ENCODE measurements around the gene LCT.
"Not testable (repeated sequence)": the region's sequence is repeated elsewhere in the genome, so short reads cannot be mapped to it uniquely, and the experiment has no call there.

LCT gene
- 0.24 to 0.77 reads per million in 2 donors for total RNA-seq

DNA sequence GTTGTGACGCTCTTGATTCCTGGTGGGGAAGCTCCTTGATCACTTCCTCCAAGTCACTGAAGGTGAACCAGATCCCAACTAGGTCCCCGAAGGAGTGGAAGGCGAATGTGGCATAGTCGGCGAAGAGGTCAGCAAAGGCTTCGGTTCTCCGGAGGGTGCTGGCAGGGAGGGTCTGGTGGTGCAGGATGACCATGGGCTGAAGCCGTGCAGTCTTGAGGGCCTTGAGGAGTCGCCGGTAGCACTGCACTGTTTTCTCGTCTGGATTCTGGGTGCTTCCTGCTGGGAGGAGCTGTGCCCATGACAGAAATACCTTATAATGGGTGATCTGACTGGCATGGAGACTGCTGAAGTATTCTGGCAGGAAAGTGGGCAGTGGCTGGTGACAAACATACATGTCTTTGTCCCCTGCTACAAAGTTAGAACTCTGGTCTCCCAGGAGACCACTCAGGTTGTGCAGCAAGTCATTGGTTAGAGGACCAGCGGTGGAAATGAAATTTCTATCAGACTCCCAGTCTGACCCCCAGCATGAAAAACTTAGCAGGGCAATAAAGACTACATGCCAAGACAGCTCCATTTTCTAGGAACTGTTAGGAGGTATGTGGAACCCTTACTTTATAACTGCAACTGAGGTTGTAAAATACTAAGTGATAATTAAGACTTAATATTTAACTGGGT, at the start of gene LCT:
Gene LCT (minus strand): TSS at position 589 of the 675 bp plus-strand sequence. CDS start 15 bp downstream, at position 574.
- no peak for DNase-seq

DNA sequence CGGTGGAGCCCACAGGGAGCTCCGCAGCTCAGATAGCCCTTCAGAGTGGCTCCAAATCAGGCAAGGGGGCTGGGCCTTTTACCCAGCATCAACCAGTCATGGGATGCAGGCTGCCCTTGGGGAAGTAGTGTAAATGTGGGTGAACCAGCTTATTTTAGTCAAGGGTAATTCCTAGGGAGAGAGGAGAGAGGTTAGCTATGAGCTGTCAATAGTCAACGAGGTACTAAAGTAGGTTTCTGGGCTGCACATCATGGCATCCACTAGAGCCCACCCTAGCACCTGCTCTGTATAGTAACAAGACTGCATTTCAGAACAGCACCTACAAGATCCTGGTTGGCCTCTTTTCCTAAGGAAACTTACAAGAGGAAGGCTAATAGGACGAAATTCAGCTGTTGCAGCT, 48.7 kb upstream of the LCT start:
- DNase-seq = no peak

- no peak for DNase-seq
Observed at GRCh38 chr2:135882415-135882814, 45.4 kb upstream of the LCT start.

DNA sequence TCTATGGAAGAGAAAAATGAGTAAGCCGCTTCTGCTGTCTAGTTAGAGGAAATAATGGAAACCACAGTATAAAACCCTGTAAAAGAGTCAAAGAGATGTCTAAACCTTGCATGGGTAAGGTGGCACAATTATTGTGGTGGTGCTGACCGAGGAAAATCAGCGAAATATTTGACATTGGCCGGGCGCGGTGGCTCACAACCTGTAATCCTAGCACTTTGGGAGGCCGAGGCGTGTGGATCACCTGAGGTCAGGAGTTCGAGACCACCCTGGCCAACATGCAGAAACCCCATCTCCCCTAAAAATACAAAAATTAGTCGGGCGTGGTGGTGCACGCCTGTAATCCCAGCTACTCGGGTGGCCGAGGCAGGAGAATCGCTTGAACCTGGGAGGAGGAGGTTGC, 39.8 kb upstream of the LCT start:
- not testable (repeated sequence) for DNase-seq

- peak; percentile 96 for DNase-seq
Observed at GRCh38 chr2:135876066-135876711, 39.2 kb upstream of the LCT start, which contains the start of gene MCM6. Gene MCM6, minus strand, starts transcription at chr2:135876443. Its CDS starts 78 bp downstream, at chr2:135876365.

DNA sequence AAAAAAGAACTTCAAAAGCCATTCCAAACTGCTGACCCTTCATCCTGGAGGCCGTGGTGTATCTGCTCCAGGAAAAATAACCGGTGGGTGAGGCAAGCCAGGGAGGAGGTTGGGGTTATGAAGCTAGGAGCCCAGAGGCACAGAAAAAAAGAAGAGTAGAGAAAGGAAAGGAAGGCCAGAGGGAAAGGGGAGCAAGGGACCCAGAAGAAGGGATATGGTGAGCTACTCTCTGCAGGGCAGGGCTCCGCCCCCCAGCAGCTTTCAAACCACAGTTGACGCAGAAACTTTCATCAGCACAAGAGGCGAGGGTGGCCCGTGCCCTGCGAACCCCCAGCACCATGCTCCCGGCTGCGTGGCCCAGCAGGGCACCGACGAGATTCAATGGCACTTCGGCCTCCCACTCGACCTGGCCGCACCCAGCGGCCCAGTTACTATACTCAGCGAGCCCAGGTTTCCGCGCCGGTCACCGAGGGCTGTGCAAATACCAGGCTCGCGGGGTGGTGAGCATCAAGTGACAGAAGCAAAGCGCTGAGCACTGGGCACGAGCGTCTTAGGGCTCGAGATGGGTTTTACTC, 38.6 kb upstream of the LCT start:
- peak; percentile 56 for DNase-seq

DNA sequence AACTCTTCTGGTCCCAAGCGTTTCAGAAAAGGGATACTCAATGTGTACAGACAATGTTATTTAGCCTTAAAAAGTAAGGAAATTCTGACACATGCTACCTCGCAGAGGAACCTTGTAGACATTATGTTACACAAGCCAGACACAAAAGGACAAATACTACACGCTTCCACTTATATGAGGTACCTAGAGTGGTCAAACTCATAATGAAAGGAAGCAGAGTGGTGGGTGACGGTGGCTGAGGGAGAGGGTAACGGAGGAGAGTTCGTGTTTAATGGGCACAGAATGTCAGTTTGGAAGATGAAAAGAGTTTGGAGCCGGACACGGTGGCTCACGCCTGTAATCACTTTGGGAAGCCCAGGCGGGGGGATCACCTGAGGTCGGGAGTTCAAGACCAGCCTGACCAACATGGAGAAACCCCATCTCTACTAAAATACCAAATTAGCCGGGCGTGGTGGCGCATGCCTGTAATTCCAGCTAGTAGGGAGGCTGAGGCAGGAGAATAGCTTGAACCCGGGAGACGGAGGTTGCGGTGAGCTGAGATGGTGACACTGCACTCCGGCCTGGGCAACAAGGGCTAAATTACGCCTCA, 37.9 kb upstream of the LCT start:
- no peak for DNase-seq

DNA sequence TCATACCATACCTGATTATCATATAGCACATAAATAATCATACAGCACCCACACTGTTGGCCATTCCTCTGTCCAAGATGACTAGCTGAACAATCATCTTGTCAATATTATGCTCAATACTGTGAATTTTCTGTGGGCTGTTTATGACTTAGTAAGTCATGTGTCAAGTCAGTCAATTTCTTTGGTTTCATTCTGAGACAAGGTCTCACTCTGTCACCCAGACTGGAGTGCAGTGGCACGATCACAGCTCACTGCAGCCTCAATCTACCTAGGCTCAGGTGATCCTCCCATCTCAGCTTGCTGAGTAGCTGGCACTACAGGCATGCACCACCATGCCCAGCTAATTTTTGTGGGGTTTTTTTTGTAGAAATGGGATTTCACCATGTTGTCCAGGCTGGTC, 33.6 kb upstream of the LCT start:
- no peak for DNase-seq

DNA sequence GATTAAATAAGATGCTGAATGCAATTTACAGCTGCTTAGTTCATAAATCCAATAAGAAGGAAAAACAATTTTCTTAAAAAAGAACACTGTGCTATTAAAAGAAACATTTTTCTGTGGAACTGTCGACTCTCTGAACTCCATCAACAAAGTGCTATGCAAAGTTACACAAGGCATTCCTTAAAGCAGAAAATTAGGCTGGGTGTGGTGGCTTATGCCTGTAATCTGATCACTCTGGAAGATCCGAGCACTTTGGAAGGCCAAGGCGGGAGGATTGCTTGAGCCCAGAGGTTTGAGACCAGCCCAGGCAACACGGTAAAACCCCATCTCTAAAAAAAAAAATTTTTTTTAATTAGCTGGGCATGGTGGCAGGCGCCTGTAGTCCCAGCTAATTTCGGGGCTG, 26.2 kb upstream of the LCT start:
- DNase-seq = no peak

GRCh38 chr2:135862718-135863117, 25.7 kb upstream of the LCT start:
- no peak for DNase-seq

GRCh38 chr2:135853401-135853800, 16.4 kb upstream of the LCT start:
- no peak for DNase-seq

DNA sequence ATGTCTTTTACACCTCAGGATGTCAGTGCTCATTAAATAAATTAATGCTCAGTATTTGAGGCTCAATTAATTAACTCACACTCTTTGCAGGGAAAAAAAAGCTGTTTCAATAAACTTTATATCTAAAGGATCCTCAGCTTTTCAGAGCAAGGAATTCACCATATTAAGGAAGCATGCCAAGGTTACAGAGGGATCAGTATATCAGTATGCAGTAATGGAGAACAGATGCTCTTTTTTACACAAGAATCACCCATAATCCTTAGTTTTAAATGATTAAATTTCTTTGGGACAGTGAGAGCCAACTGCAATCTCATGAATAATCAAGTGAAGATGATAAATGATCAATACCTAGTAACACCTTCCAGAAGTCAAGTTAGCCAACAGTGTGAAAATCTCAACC, 14.9 kb upstream of the LCT start:
- DNase-seq = no peak

DNA sequence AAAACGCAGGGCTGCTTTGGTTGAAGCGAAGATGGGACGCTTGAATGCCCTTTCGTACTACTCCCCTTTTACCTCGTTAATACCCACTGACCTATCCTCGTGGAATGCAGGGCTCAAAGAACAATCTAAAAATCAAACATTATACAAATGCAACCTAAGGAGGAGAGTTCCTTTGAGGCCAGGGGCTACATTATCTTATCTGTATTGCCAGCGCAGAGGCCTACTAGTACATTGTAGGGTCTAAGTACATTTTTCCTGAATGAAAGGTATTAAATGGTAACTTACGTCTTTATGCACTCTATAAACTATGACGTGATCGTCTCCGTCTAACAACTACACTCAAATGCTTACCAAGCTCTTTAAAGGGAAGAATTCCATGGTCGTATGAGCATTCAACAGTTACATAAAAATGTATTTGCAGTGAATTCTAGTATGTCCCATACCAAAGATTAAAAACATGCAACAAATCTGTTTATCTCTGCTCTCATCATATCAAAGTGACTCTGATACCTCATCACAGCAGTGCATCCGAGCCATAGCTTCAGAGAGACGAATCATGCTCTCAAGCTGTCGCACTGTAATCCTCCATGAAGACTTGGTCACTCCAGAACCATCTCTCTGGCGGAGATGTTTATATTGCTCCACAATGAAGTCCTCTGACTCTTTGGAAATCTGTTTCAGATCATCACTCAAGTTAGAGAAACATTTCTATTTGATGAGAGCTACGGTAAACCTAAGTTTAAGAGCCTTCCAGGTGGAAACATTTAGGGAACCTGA, 14.1 kb upstream of the LCT start:
- DNase-seq = no peak

- no peak for DNase-seq
Observed at GRCh38 chr2:135849087-135849486, 12.1 kb upstream of the LCT start.

DNA sequence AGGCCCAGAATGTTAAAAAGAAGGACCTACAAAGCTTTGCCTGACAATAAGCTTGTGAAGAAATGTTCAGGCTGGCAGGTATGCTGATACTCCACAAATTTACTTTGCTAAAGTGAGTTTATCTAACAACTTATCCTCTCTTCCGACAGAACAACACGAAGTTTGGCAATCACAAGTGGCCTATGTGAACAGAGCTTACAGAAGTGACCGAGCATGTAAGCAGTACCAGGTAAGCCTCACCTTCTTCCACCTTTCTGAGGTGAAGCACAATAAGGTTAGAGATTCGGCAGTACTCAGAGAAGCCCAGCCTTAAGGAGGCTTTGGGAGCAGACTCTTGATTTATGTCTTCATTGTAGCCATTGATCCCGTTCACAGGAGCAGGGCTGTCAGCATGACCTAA, 9.0 kb upstream of the LCT start:
- no peak for DNase-seq

DNA sequence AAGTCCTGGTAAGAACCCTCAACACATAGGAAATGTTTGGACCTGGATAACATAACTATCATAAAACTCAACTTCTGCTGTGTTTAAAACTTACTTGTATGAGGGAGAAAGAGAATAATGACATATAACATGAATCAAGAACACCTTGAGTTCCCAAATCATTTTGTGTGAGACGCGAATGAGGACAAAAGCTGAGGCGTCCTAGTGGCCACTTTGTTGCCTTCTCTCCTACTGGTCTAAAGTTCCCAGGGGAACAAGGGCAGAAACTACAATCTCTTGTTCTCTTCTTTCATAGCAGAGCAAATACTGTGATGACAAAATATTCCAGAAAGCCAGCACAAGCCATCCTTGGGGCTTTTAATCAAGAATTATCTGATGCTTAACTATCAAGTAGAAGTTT, 8.3 kb upstream of the LCT start:
- DNase-seq = no peak

DNA sequence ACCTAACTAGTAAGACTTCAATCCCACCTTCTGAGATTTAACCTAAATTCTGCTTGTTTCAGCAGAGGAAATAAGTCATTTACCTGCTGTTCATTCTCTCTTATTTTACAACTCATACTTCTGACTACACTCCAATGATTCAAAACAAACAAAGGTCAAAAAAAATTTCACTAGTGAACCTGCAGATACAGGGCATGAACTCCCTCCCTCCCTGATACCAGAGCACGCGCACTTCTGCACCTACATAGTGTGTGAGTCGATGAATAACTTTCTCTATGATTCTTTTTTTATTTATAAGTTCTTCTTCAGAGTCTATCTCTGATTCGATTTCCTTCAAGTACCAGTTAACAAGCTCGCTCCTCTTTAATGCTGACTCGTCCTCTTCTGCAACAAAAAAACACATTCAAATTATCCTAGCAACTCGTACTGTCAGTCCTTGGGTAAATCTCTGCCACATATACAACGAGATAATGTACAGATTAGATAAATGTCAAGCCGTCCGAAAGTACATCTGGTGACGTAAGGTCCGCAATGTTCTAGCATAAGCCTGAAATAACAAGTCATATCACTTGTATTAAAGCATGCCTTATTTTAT, 7.4 kb upstream of the LCT start:
- no peak for DNase-seq

DNA sequence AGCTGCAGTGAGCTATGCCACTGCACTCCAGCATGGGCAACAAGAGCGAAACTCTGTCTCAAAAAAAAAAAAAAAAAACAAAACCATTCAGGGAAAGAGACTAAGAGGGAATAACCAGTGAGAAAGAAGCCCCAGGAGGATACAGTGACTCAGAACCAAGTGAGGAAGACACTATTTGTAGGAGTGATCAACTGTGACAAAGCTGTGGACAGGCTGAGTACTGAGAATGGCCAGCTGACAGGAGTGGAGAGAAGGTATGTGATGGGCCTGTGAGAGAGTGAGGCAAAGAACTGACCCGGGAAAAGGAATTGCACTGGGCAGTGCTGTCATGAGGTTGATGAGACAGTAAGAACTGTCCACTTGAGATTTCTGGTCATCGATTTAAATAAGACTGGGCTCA, 6.7 kb upstream of the LCT start:
- DNase-seq = no peak

DNA sequence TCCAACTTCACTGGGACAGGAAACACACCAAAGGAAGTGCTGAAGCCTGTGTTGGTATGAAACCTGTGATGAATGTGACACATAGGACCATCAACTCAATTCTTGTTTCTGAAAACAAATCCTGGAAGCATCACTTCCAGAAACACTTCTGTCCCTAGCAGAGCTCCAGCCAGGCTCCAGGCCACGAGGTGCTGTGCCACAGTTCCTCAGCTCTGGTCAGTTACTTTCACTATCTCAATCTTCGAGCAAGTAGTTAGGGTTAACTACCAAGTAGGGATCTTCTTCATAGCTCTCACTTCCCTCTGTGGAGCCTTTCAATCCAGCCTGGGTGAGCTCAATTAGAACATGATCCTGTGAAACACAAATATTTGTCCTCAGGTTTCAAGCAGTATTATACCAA, 3.6 kb upstream of the LCT start:
- DNase-seq = no peak

GRCh38 chr2:135839713-135840112, 2.7 kb upstream of the LCT start:
- no peak for DNase-seq

DNA sequence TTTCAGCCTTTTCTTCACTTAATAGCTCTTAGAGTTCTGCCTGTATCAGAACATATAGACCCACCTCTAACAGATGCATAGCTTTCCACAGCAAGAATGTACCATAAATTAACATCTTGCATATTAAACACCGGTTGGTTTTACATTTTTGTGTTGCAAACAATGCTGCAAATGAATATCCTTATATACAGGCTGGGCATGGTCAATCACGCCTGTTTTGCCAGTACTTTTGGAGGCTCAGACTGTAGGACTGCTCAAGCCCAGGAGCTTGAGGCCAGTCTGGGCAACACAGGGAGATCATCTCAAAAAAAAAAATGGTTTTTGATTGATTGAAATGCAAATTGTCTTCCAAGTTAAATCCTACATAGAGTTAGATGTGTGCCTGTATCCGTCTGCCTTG, 1.5 kb upstream of the LCT start:
- no peak for DNase-seq

GRCh38 chr2:135832891-135833290, 4.1 kb downstream of the LCT start:
- no peak for DNase-seq

Data from T-helper 9 cell (primary cell).